ENCODE measurements around the gene SECISBP2. TPM values are rescaled to one million over a fixed set of nuclear protein-coding genes. Genes with fewer than 3 reads are reported as not detected.
"Not testable (repeated sequence)": the region's sequence is repeated elsewhere in the genome, so short reads cannot be mapped to it uniquely, and the experiment has no call there.

The SECISBP2 gene, protein sequence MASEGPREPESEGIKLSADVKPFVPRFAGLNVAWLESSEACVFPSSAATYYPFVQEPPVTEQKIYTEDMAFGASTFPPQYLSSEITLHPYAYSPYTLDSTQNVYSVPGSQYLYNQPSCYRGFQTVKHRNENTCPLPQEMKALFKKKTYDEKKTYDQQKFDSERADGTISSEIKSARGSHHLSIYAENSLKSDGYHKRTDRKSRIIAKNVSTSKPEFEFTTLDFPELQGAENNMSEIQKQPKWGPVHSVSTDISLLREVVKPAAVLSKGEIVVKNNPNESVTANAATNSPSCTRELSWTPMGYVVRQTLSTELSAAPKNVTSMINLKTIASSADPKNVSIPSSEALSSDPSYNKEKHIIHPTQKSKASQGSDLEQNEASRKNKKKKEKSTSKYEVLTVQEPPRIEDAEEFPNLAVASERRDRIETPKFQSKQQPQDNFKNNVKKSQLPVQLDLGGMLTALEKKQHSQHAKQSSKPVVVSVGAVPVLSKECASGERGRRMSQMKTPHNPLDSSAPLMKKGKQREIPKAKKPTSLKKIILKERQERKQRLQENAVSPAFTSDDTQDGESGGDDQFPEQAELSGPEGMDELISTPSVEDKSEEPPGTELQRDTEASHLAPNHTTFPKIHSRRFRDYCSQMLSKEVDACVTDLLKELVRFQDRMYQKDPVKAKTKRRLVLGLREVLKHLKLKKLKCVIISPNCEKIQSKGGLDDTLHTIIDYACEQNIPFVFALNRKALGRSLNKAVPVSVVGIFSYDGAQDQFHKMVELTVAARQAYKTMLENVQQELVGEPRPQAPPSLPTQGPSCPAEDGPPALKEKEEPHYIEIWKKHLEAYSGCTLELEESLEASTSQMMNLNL
- total RNA-seq (34.8 TPM), polyA plus RNA-seq (ENCODE audit: insufficient read depth in 1 of 8, insufficient read length in 8 of 8, low replicate concordance in 1 of 8) (10 to 100 TPM; 25.8 to 51.1 (median 33.9) TPM)
- long read RNA-seq, donor 1, partial matches to known transcripts: 0 of 1 reads
- long read RNA-seq, donor 1, other reads (novel, unspliced or antisense): 0 of 1 reads
- long read RNA-seq, donor 2: 0 reads
- long read RNA-seq, donor 3, partial matches to known transcripts: 0 of 2 reads
- long read RNA-seq, donor 3, other reads (novel, unspliced or antisense): 0 of 2 reads
- long read RNA-seq, donor 4: 0 reads
- long read RNA-seq, donor 5, partial matches to known transcripts: 0 of 2 reads
- long read RNA-seq, donor 5, other reads (novel, unspliced or antisense): 0 of 2 reads
- long read RNA-seq, donor 6, partial matches to known transcripts: 0 of 2 reads
- long read RNA-seq, donor 6, other reads (novel, unspliced or antisense): 0 of 2 reads
- long read RNA-seq, donor 7: 0 reads
- long read RNA-seq, donor 8, full-length matches to known transcripts: 1 of 1 reads
- long read RNA-seq, donor 8, partial matches to known transcripts: 0 of 1 reads
- long read RNA-seq, donor 8, other reads (novel, unspliced or antisense): 0 of 1 reads
- long read RNA-seq, donor 9, partial matches to known transcripts: 0 of 2 reads
- long read RNA-seq, donor 9, other reads (novel, unspliced or antisense): 0 of 2 reads
- long read RNA-seq, donor 10, full-length matches to known transcripts: 1 of 1 reads
- long read RNA-seq, donor 10, partial matches to known transcripts: 0 of 1 reads
- long read RNA-seq, donor 10, other reads (novel, unspliced or antisense): 0 of 1 reads
- long read RNA-seq, donor 11: 0 reads

DNA sequence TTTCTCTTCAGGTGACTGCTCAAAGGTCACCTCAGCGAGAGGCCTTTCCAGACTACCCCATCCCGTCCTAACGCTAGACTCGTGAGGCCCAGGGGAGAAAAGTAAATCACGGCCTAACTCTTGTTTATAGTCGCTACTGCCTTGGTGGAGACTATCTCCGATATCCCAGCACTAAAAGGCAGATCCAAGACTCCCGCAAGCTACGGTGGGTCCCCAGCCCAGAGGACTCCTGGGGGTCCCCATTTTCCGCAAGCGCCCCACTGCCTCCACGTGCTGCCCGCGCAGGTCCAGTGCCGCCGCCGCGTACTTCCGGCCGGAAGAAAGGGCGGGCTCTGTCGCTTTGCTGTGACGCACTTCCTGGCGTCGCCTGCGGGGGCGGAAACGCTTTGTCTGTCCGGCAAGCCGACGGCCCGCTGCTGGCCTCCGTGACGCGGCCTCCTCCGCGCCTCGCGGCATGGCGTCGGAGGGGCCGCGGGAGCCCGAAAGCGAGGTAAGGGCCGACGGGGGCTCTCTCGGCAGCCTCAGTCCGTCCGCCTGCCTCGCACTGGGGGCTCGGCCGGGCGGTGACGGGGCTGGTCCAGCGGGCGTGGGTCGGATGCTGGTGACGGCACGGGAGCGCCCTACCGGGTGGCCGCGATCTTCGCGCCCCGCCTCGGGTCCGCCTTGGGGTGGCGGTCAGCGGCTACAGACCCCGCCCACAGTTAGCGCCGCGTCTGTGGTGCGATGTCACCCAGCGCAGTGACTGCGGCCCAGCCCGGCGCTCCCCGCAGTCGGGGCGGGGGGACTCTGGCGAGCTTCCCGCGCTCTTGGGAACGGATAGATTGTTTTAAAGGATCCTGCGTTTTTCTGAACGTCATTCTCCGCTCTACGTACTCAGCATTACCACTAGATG lies at the start of gene SECISBP2:
Gene SECISBP2, plus strand, starts transcription at position 378 of the 892 bp plus-strand sequence. Its CDS starts 77 bp downstream, at position 455.
- peak; percentile 99 for DNase-seq
- peaks cover 20% of the 10 kb centered on the region for H3K4me1 ChIP-seq (ENCODE audit: control insufficient read depth, insufficient read depth, low read length)
- 0% methylated on average over 81 of the region's 91 CpGs for WGBS (ENCODE audit: insufficient coverage)
- H3K27me3 ChIP-seq (ENCODE audit: control insufficient read depth, insufficient read depth, low read length): no peaks in the 10 kb centered on the region
- peak within 1 kb of the TSS; percentile 69 for H3K4me3 ChIP-seq (ENCODE audit: low read length)
- H3K9me3 ChIP-seq (replicated peaks; ENCODE audit: control insufficient read depth, low read depth, low read length): no peaks in the 10 kb centered on the region
- H3K36me3 ChIP-seq (ENCODE audit: control insufficient read depth, insufficient read depth, low read length): peaks cover 7% of the 10 kb centered on the region
- peak within 1 kb of the TSS; percentile 98 for H3K27ac ChIP-seq (ENCODE audit: low read length)

DNA sequence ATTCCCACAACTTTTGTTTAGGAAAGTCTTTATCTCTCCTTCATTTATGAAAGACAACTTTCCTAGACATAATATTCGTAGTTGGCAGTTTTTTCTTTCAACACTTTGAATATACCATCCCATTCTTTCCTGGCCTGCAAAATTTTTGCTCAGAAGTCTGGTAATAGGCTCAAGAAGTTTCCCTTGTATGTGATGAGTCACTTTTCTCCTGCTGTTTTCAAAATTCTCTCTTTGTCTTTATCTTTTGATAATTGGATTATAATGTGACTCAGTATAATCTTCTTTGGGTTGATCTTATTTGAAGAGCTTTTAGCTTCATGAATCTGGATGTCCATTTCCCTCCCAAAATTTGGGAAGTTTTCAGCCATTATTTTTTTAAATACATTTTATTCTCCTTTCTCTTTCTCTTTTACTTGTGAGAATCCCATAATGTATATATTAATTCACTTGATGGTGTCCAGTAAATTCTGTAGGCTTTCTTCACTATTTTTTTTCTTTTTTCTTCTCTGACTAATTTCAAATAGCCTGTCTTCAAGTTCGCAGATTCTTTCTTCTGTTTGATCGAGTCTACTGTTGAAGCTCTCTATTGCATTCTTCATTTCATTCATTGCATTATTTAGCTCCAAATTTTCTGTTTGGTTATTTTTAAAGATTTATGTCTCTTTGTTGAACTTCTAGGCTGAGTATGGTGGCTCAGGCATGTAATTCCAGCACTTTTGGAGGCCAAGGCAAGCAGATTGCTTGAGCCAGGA lies 44.6 kb upstream of the SECISBP2 start:
- Histone ChIP-seq H3K4me1 (ENCODE audit: control insufficient read depth, insufficient read depth, low read length) (no peaks in the 10 kb centered on the region), H3K36me3 (ENCODE audit: control insufficient read depth, insufficient read depth, low read length) (no peaks in the 10 kb centered on the region), H3K27me3 (ENCODE audit: control insufficient read depth, insufficient read depth, low read length) (no peaks in the 10 kb centered on the region), H3K9me3 (replicated peaks; ENCODE audit: control insufficient read depth, low read depth, low read length) (peaks cover 14% of the 10 kb centered on the region), H3K4me3 (ENCODE audit: low read length) (no peak overlapping the region), H3K27ac (ENCODE audit: low read length) (no peak overlapping the region)
- no peak for DNase-seq
- WGBS (ENCODE audit: insufficient coverage): no CpG with 5 or more reads among the region's 3 CpGs

DNA sequence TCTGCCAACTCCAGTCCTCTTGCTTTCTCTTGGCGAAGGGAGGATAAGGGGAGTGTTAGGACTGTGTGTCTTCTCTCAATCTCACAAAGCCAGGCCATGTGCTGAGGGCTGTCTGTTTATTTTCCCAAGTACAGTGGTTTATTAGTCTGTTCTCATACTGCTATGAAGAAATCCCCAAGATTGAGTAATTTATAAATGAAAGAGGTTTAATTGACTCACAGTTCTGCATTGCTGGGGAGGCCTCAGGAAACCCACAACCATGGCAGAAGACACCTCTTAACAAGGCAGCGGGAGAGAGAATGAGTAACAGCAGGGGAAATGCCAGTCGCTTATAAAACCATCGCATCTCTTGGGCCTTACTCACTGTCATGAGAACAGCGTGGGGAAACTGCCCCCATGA lies 43.5 kb upstream of the SECISBP2 start:
- no peak for DNase-seq
- Histone ChIP-seq H3K36me3 (ENCODE audit: control insufficient read depth, insufficient read depth, low read length) (no peaks in the 10 kb centered on the region), H3K4me1 (ENCODE audit: control insufficient read depth, insufficient read depth, low read length) (no peaks in the 10 kb centered on the region), H3K27me3 (ENCODE audit: control insufficient read depth, insufficient read depth, low read length) (no peaks in the 10 kb centered on the region), H3K4me3 (ENCODE audit: low read length) (no peak overlapping the region), H3K27ac (ENCODE audit: low read length) (no peak overlapping the region), H3K9me3 (replicated peaks; ENCODE audit: control insufficient read depth, low read depth, low read length) (peaks cover 14% of the 10 kb centered on the region)
- no CpG with 5 or more reads among the region's 5 CpGs for WGBS (ENCODE audit: insufficient coverage)

- 93% methylated on average over 2 of the region's 2 CpGs for WGBS (ENCODE audit: insufficient coverage)
- not testable (repeated sequence) for H3K27me3 ChIP-seq (ENCODE audit: control insufficient read depth, insufficient read depth, low read length); H3K4me1 ChIP-seq (ENCODE audit: control insufficient read depth, insufficient read depth, low read length); H3K4me3 ChIP-seq (ENCODE audit: low read length); H3K27ac ChIP-seq (ENCODE audit: low read length); DNase-seq; H3K36me3 ChIP-seq (ENCODE audit: control insufficient read depth, insufficient read depth, low read length)
- peaks cover 14% of the 10 kb centered on the region for H3K9me3 ChIP-seq (replicated peaks; ENCODE audit: control insufficient read depth, low read depth, low read length)
Observed at GRCh38 chr9:89276040-89276439, 42.3 kb upstream of the SECISBP2 start.

GRCh38 chr9:89277043-89277442 lies 41.3 kb upstream of the SECISBP2 start:
- Histone ChIP-seq H3K27me3 (ENCODE audit: control insufficient read depth, insufficient read depth, low read length) (no peaks in the 10 kb centered on the region), H3K36me3 (ENCODE audit: control insufficient read depth, insufficient read depth, low read length) (no peaks in the 10 kb centered on the region), H3K4me1 (ENCODE audit: control insufficient read depth, insufficient read depth, low read length) (peaks cover 4% of the 10 kb centered on the region), H3K4me3 (ENCODE audit: low read length) (no peak overlapping the region), H3K27ac (ENCODE audit: low read length) (no peak overlapping the region), H3K9me3 (replicated peaks; ENCODE audit: control insufficient read depth, low read depth, low read length) (peaks cover 14% of the 10 kb centered on the region)
- WGBS (ENCODE audit: insufficient coverage): 100% methylated on average over 1 of the region's 2 CpGs
- no peak for DNase-seq

GRCh38 chr9:89277454-89277853 lies 40.8 kb upstream of the SECISBP2 start:
- no peak for DNase-seq
- no peak overlapping the region for H3K27ac ChIP-seq (ENCODE audit: low read length)
- H3K9me3 ChIP-seq (replicated peaks; ENCODE audit: control insufficient read depth, low read depth, low read length): peaks cover 14% of the 10 kb centered on the region
- no peaks in the 10 kb centered on the region for H3K27me3 ChIP-seq (ENCODE audit: control insufficient read depth, insufficient read depth, low read length)
- no peaks in the 10 kb centered on the region for H3K36me3 ChIP-seq (ENCODE audit: control insufficient read depth, insufficient read depth, low read length)
- no peak overlapping the region for H3K4me3 ChIP-seq (ENCODE audit: low read length)
- peaks cover 4% of the 10 kb centered on the region for H3K4me1 ChIP-seq (ENCODE audit: control insufficient read depth, insufficient read depth, low read length)

GRCh38 chr9:89278551-89278950 lies 39.7 kb upstream of the SECISBP2 start:
- peaks cover 10% of the 10 kb centered on the region for H3K9me3 ChIP-seq (replicated peaks; ENCODE audit: control insufficient read depth, low read depth, low read length)
- no peak overlapping the region for H3K4me3 ChIP-seq (ENCODE audit: low read length)
- H3K27me3 ChIP-seq (ENCODE audit: control insufficient read depth, insufficient read depth, low read length): no peaks in the 10 kb centered on the region
- DNase-seq: no peak
- WGBS (ENCODE audit: insufficient coverage): no CpG with 5 or more reads among the region's 2 CpGs
- H3K36me3 ChIP-seq (ENCODE audit: control insufficient read depth, insufficient read depth, low read length): no peaks in the 10 kb centered on the region
- peaks cover 4% of the 10 kb centered on the region for H3K4me1 ChIP-seq (ENCODE audit: control insufficient read depth, insufficient read depth, low read length)
- H3K27ac ChIP-seq (ENCODE audit: low read length): no peak overlapping the region

DNA sequence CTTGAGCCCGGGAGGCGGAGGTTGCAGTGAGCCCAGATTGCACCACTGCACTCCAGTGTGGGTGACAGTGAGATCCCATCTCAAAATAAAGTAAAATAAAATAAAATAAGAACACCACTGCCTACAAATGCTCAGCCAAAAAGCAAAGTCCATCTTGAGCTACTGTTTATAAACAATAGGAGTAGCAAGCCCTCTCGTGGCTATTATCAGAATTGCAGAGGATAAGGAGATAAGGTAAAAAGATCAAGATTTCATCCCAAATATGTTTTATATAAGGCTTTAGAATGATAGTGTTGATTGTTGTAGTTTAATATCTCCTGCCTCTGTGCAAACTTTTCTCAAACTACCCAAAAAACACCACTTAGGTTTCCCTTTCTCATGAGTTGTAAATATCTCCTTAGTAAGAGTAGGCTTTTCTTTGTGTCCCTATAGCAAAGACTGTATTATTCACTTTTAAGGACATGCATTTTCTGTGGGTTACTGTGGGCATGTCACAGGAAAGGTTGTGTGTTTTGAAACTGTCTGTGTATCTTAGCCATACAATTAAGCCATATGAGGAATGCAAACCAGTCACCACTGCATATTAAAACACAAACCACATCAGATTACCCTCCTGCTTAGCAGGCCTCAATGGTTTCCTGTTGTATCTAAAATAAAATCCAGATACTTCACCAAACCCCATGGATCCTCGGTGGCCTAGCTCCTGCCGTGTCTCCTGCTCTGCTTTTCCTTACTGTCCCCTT lies 39.1 kb upstream of the SECISBP2 start:
- peak; percentile 75 for DNase-seq
- H3K4me3 ChIP-seq (ENCODE audit: low read length): no peak overlapping the region
- peaks cover 4% of the 10 kb centered on the region for H3K4me1 ChIP-seq (ENCODE audit: control insufficient read depth, insufficient read depth, low read length)
- H3K27ac ChIP-seq (ENCODE audit: low read length): no peak overlapping the region
- H3K27me3 ChIP-seq (ENCODE audit: control insufficient read depth, insufficient read depth, low read length): no peaks in the 10 kb centered on the region
- peaks cover 6% of the 10 kb centered on the region for H3K9me3 ChIP-seq (replicated peaks; ENCODE audit: control insufficient read depth, low read depth, low read length)
- 45% methylated on average over 2 of the region's 5 CpGs for WGBS (ENCODE audit: insufficient coverage)
- H3K36me3 ChIP-seq (ENCODE audit: control insufficient read depth, insufficient read depth, low read length): no peaks in the 10 kb centered on the region

Measured in muscle of leg (tissue), 16 donors.